GM12891 (cell line): ENCODE measurements around the gene TRAPPC12. TPM values are rescaled to one million over a fixed set of nuclear protein-coding genes. Genes with fewer than 3 reads are reported as not detected.

Experiments
- DNase-seq: peaks from one replicate; pipeline ENCODE4 v3.0.0; 2011; ENCODE audit warnings: low spot score; ENCODE audit not compliant: insufficient read length
- FAIRE-seq: peaks from 2 replicates; lab custom pipeline; 2011; peaks lifted over from hg19 to GRCh38; lab: Jason Lieb, UNC
- PAX5 ChIP-seq: IDR thresholded peaks from 2 replicates; pipeline ENCODE4 v1.6.1; 2011; ENCODE audit warnings: low read length, moderate library complexity, mild to moderate bottlenecking; ENCODE audit not compliant: insufficient read depth, severe bottlenecking
- POLR2A ChIP-seq: IDR thresholded peaks from 2 replicates; pipeline ENCODE4 v1.6.1; 2011; ENCODE audit warnings: low read depth, low read length, control low read depth
- POLR2AphosphoS5 ChIP-seq: IDR thresholded peaks from 2 replicates; pipeline ENCODE4 v1.6.1; 2011; ENCODE audit warnings: low read depth, low read length, control low read depth
- POU2F2 ChIP-seq: IDR thresholded peaks from 2 replicates; pipeline ENCODE4 v1.6.1; 2011; ENCODE audit warnings: low read depth, mild to moderate bottlenecking, control low read depth, low read length, moderate library complexity
- SPI1 ChIP-seq: IDR thresholded peaks from 2 replicates; pipeline ENCODE4 v1.6.1; 2011; ENCODE audit warnings: low read depth, low read length, control low read depth
- TAF1 ChIP-seq: IDR thresholded peaks from 2 replicates; pipeline ENCODE4 v1.6.1; 2011; ENCODE audit warnings: low read depth, low read length, control low read depth
- polyA plus RNA-seq: library from polyadenylated mRNA; unstranded; fragments of >200 nt; gene quantifications from one replicate; pipeline ENCODE4 v1.2.1, GENCODE V29; 2012; ENCODE audit warnings: low read depth, missing spikeins, inconsistent platforms; ENCODE audit not compliant: missing spikeins

TRAPPC12 gene
- 54.6 TPM for polyA plus RNA-seq

DNA sequence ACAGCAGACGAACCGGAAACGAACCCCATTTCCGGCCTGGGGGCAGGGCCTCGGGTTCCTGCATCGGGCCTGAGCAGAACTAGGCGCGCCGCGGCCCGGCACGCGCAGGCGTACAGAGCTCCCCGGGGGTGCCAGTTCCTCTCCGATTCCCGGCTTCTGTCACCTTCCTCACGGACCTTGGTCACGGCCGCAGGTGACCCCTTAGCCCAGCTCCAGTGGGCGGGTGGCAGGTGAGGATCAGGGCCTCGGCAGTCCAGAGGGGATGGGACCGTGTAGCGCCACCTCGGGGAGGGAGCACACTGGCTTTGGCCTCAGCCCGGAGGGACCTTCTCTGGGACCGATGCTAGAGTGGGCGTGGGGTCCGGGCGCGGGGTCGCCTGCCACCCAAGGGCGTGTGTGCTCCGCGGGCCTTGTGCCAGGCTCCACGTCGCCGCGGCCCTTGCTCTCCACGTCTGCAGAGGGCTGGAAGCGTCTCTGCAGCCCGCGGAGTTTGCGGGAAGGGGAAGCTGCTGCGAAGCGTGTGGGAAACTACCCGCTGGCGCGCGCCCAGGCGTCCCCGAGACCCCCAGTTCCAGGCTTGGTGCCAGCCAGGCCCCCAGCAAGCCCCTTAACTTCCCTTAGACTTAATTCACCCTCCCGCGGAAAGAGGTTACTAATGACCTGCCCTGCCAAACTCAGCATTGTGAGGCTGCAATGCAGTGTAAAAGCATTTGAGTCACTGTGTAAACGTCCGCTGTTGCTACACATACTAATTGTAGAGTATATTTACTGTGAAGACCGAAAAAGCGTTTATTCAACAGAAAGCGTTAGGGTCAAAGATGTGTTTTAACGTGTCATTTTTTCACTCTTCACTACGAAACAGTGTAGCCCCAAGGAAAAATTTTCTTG lies at the start of gene TRAPPC12:
TSS of gene TRAPPC12 (plus strand) at position 48 of the 888 bp plus-strand sequence. CDS start 7,930 bp downstream, outside the sequence.
- TF ChIP-seq PAX5: no peak
- TF ChIP-seq TAF1: peak; percentile 71
- TF ChIP-seq SPI1: peak; percentile 70
- 0 out of 2 replicates have a peak, but pooled peaks have one; percentile 58 for TF ChIP-seq POU2F2
- TF ChIP-seq POLR2A: peak; percentile 93
- TF ChIP-seq POLR2AphosphoS5: peak; percentile 86
- peak; percentile 84 for DNase-seq
- FAIRE-seq: peak; percentile 89

DNA sequence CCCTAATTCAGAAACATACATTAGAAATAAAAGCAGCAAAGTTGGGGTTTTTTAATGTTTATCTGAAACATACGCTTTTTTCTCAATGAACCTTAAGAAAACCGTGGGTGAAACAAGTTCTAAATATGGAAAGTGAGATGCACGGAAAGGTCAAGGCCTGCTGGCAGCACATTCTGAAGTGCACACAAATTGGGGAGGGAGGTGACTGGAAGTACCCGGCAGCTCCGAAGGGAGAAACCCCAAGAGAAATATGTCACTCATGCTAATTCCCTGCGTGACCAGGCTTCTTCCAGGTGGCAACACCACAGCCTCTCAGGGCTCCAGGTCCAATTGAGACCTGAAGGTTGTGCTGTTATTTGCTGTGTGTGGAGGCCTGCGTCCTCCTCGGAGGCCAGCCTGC lies 47.4 kb upstream of the TRAPPC12 start:
- DNase-seq: no peak
- FAIRE-seq: no peak
- no peak for TF ChIP-seq POLR2AphosphoS5
- no peak for TF ChIP-seq POU2F2
- TF ChIP-seq PAX5: no peak
- TF ChIP-seq TAF1: no peak
- no peak for TF ChIP-seq POLR2A
- no peak for TF ChIP-seq SPI1

DNA sequence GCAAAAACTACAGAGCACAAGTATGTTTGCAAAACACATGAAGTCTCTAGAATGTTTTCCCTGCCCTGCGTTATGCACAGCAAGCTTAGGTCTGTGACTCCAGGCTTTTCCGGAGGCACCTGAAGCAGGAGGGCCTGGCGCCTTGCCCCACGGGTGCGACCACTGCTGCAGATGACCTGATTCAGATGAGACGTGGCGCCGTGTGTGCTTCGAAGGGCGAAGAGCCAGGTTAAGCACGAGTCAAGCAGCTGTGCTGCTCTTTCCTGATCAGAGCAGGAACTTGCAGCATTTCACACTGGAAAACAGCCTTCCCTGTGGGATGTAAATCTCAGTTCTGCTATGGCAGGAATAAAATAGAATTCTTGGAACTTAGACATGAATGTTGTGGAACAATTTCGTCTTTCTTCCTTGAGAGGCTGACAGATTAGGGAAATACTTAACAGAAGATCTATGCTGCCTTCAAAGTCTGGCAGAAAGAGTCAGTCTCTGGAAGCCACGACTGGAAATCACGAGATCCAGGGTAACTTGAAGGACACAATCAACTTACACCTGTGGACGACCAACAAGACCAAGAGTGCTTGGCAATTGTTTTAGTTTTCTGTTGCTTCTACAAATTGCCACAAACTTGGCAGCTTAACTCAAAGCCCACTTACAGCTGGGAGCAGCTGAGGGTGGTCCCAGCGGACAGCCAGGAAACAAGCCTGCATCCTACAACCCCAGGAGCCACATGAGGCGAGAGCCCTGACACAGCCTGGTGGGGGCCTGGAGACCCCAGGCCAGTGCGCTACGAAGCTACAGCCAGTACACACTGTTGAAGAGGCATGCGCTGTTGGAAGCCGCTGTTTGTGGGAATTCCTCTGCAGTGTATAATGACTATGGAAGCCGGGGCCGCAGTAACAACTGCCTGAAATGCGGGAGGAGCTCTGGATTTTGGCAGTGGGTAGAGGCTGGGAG lies 44.8 kb upstream of the TRAPPC12 start:
- FAIRE-seq (no peak), DNase-seq (no peak)
- TF ChIP-seq TAF1: no peak
- TF ChIP-seq POLR2A: no peak
- TF ChIP-seq POU2F2: no peak
- TF ChIP-seq POLR2AphosphoS5: no peak
- TF ChIP-seq SPI1: no peak
- no peak for TF ChIP-seq PAX5

DNA sequence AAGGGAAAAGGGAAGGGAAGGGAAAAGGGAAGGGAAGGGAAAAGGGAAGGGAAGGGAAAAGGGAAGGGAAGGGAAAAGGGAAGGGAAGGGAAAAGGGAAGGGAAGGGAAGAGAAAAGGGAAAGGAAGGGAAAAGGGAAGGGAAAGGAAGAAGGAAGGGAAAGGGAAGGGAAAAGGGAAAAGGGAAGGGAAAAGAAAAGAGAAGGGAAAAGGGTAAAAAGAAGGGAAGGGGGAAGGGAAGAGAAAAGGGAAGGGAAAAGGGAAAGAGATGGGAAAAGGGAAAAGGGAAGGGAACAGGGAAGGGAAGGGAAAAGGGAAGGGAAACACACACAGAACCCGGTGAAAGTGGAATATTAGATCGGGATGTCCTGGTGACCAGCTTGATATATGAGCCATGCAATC lies 42.6 kb upstream of the TRAPPC12 start:
- DNase-seq (no peak), FAIRE-seq (no peak)
- no peak for TF ChIP-seq POU2F2
- TF ChIP-seq POLR2AphosphoS5: no peak
- no peak for TF ChIP-seq POLR2A
- TF ChIP-seq PAX5: no peak
- no peak for TF ChIP-seq SPI1
- no peak for TF ChIP-seq TAF1

DNA sequence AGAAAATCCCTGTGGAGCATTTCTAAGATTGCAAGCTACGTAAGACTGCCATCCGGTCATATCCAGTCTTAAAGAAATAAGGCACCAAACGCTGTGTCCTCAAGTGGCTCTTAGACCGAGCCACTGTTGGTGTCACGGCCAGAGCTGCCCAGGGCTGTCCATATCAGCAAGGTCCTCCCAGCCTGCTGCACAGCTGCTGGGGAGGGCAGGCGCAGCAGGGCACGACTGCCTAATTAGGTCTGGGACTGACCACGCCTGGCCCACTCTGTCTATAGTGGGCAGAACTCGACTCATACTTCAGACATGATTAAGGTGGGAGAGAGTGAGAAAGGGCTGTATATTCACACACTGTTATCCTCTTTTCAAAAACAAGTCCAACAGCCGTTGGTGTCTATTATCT lies 41.2 kb upstream of the TRAPPC12 start:
- DNase-seq (no peak), FAIRE-seq (no peak)
- no peak for TF ChIP-seq TAF1
- no peak for TF ChIP-seq POU2F2
- TF ChIP-seq PAX5: no peak
- no peak for TF ChIP-seq POLR2AphosphoS5
- TF ChIP-seq POLR2A: no peak
- no peak for TF ChIP-seq SPI1

DNA sequence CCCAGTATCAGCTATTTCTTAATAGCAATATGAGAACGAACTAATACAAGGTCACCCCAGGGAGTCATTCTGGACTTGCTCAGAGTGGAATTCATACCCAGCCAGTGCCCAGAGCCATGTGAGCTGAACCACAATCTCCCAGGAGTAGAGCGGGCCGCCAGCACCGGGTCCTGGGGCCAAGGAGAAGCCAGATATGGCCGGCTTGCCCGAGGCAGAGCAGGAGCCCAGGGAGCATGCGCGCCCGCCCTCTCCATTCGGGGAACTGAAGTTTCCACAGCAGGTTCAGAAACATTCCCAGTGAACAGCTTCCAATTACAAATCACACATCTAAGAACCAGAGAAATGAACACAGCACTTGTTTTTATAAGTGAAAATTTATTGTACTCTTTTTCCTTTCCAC lies 39.4 kb upstream of the TRAPPC12 start:
- FAIRE-seq (no peak), DNase-seq (no peak)
- TF ChIP-seq PAX5: no peak
- no peak for TF ChIP-seq POU2F2
- TF ChIP-seq SPI1: no peak
- no peak for TF ChIP-seq POLR2A
- TF ChIP-seq TAF1: no peak
- no peak for TF ChIP-seq POLR2AphosphoS5

DNA sequence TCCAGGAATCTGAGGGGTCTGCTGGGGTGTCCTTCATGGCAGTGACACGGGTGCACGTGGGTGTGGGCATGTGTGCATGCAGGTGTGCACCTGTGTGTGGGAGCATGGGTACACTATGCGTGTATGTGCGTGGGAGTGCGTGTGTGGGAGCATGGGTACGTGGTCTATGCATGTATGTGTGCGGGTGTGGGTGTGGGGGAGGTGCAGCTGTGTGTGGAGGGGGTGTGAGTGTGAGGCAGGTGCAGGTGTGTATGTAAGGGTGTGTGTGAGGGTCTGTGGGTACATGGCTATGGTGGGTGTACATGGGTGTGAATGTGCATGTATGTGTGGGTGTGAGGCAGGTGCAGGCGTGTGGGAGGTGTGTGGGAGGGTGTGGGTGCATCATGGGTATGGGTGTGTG lies 38.2 kb upstream of the TRAPPC12 start:
- peak; percentile 59 for FAIRE-seq
- peak; percentile 30; the same call in 1 of the 2 replicates for TF ChIP-seq POU2F2
- TF ChIP-seq PAX5: no peak
- no peak for TF ChIP-seq POLR2A
- TF ChIP-seq SPI1: no peak
- TF ChIP-seq TAF1: no peak
- no peak for TF ChIP-seq POLR2AphosphoS5
- no peak for DNase-seq

DNA sequence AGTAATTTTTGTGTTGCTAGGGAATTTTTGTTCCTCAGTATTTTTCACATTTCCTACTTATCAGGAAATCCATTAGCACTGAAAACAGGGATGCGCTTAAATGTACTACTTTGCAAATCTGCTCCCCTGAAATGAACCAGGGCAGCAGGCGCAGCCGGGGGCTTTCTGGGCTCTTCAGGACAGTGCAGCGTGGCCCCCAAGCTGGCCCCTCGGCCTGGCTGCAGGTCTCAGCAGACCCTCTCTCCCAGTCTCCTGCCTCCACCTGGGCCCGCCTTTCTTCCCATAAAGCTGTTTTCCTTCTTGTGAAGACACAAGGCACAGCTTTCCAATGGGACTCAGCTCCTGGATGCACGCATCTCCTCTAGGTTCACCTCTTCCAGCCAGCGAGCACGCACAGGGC lies 37.2 kb upstream of the TRAPPC12 start:
- TF ChIP-seq POU2F2 (no peak), POLR2A (no peak), TAF1 (no peak), PAX5 (no peak)
- DNase-seq: no peak
- FAIRE-seq: no peak

DNA sequence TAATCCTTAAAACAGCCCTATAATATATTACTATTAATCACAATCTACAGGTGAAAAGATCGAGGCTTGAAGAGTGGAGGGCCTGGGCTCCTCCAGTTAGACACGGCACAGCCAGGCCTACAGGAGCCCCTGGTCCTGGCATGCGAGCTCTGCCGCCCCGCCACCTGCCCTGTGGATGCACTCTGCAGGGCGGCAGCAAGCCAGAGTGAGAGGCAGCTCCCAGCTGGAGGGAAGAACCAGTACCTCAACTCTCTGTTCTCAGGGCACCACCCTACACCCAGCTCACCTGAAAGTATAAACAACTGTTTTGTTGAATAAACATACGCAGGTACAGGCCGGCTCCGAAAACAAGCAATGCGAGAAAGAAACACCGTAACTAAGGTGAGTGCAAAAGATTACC lies 36.5 kb upstream of the TRAPPC12 start:
- DNase-seq: no peak
- FAIRE-seq: no peak
- TF ChIP-seq SPI1: no peak
- no peak for TF ChIP-seq POLR2AphosphoS5
- no peak for TF ChIP-seq TAF1
- no peak for TF ChIP-seq POLR2A
- TF ChIP-seq POU2F2: no peak
- TF ChIP-seq PAX5: no peak
